Activated CD8-positive, alpha-beta memory T cell treated with anti-CD3 and anti-CD28 coated beads for 48 hours (primary cell): Measurements from ENCODE around the gene WWOX.

ENCODE experiments used
- DNase-seq, 3 experiments: peaks; one replicate each; pipeline ENCODE4 v3.0.0-alpha.2; 2020; ENCODE audit warnings: low read depth in 2 of 3, low spot score in 2 of 3

The WWOX gene

GRCh38 chr16:79175286-79176057, 1076.0 kb downstream of the WWOX start:
- DNase-seq = no peak

GRCh38 chr16:79177018-79177417, 1077.6 kb downstream of the WWOX start:
- DNase-seq = no peak

- no peak for DNase-seq
These were observed 1082.0 kb downstream of the WWOX start for GRCh38 chr16:79181419-79181818.

DNA sequence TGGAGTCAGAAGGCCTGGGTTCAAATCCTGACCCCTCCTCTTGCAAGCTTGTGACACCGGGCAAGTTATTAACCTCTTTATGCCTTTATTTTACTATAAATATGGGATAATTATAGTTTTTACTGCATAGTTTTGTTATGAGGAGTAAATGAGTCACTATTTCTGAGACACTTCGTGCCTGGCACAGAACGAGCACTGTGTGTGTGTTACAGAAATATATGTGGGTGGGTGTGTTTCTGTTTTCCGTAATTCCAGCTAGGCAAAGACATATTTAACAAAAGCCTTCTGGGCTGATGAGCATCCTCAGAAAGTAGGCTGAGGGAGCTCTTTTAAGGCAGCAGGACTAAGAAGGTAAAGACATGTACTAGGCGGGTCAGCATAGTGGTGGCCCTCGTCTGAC, 1083.2 kb downstream of the WWOX start:
- no peak for DNase-seq

- DNase-seq = no peak
These were observed 1084.1 kb downstream of the WWOX start for GRCh38 chr16:79183571-79183970.

DNA sequence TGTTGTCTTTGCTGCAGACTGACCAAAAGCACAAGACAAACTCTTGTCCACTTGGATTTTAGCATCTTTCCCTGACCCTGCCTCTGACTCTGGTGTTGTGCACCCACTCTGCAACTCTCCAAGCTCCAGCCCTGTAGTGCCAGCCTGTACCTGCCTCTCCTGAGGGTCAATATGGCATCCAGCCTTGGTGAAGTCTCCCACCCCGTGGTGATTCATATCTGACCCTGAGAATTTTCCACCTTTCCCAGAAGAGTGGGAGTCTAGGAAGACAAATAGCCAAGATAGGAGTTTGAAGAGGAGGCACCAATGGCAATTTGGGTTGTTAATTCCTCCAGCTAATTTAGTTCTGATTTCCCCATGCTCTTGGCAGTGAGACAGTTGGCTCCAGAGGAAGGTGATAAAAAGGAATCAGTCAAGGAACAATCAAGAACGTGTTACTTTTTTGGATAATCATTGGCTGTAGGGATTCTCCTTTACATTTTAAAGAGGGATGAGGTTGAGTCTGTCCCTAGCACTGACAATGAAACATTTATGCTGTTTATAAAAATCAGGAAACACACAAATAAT, 1085.1 kb downstream of the WWOX start:
- no peak for DNase-seq

DNA sequence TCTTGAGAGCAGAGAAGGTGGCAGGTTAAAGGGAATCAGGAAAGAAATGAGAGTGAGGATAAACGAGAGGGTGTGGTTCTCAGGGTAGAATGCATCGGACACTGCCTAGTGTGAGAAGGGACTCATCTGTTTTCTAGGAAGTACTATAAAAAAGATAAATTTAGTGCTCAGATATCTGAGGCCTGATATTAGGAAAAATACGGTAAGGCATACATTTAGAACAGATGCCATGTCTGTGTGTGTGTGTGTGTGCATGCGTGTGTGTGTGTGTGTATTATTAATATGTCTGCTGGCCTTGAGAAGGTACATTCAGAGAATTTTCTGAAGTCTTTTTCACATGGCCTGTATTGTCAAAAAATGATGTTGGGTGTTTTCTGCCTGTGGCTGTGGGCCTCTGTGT, 1086.3 kb downstream of the WWOX start:
- no peak for DNase-seq

- no peak for DNase-seq
These were observed 1086.7 kb downstream of the WWOX start for GRCh38 chr16:79186196-79186595.

- DNase-seq = no peak
These were observed 1088.8 kb downstream of the WWOX start for GRCh38 chr16:79188115-79188738.

- DNase-seq = no peak
These were observed 1089.3 kb downstream of the WWOX start for GRCh38 chr16:79188739-79189122.

GRCh38 chr16:79190542-79190941, 1091.1 kb downstream of the WWOX start:
- no peak for DNase-seq

- no peak for DNase-seq
These were observed 1092.5 kb downstream of the WWOX start for GRCh38 chr16:79191933-79192332.

DNA sequence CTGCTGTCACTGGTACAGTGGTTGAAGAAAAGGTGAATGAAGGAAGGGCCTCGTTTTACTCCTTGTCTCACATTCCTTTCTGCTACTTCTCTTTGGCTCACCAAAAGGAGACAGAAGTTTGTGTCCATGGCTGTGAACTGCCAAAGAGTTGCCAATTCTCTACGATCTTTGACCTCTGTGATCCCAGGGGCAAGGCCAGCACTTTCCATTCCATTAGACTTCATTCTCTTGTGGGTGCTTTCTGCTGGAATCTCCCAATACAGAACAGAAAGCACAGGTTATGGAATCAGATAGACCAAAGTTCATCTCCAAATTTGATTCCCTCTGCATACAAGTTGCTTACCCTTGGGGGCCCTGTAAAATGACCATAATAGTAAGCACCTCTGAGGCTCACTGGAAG, 1093.5 kb downstream of the WWOX start:
- DNase-seq = no peak

DNA sequence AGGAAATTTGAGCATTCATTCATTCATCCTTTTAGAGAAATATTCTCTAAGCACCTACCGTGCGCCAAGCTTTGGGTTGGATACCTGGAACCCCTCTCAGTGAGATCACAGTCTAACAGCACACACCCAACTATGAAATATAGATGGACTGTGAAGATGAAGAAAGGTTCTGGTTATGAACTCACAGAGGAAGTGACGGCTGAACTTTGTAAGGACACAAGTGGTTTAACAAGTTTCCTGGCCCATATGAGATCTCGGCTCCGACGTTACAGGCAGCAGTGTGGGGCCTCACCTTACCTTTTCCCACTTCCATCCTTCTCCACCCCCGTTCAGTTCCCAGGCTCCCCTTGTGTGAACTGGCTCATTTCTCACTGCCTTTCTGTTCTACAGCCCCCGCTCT, 1094.8 kb downstream of the WWOX start:
- no peak for DNase-seq

- DNase-seq = no peak
These were observed 1096.5 kb downstream of the WWOX start for GRCh38 chr16:79195938-79196337.

DNA sequence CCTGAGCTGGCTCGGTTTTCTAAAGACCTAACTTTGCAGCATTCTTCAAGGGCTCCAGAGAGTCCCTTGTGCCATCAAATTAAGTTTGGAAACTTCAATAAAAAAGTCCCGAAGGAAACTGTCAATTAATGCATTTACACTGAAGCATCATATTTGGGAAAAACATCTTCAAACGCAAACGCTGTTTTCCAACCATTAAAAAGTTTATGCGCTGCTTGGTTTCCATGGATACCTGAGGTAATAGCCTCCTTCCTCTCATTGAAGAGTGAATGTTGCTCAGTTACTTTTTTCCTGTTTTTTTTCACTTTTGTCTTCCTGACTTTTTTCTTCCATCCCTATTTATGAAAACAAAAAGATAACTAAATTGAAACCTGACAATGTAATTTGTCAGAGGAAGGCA, 1102.0 kb downstream of the WWOX start:
- no peak for DNase-seq

- no peak for DNase-seq
These were observed 1103.5 kb downstream of the WWOX start for GRCh38 chr16:79202977-79203376.

GRCh38 chr16:79204486-79204885, 1105.0 kb downstream of the WWOX start:
- no peak for DNase-seq

- DNase-seq = no peak
These were observed 1107.4 kb downstream of the WWOX start for GRCh38 chr16:79206889-79207288.

DNA sequence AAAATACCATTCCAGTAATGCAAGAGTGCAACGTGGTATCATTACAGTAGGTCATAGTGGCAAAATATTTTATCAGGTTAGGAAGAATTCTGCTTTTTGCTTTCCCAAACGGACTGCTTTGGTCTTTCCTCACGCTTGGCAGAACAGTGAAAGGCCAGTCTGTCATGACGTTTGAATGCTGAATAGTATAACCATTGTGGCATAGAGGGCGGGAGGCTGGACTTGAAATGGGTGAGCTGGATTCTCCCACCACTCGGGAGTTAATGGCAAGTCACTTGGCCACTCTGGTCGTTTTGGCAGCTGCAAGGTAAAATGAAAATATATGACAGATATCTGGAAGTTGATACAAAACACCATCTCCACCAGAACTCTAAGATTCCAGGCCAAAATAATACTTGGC, 1109.9 kb downstream of the WWOX start:
- no peak for DNase-seq

GRCh38 chr16:79210607-79211006, 1111.2 kb downstream of the WWOX start:
- DNase-seq = no peak

- DNase-seq = no peak
These were observed 1112.1 kb downstream of the WWOX start for GRCh38 chr16:79211586-79211985.
